Activated B cell treated with CpG ODN at 0.5 μM for 24 hours (primary cell): Measurements from ENCODE around the gene ITPR3. TPM values are rescaled to one million over a fixed set of nuclear protein-coding genes. Genes with fewer than 3 reads are reported as not detected.

Source experiments
- ATAC-seq: fragments of 200-7000 bp; cut with Tn5 transposase; one replicate; pipeline ENCODE4 v1.10.0; 2021; ENCODE audit warnings: low read depth, mild to moderate bottlenecking, moderate library complexity
- CTCF ChIA-PET: fragments of 350-600 bp; sonication (Branson Sonifier 250); formaldehyde crosslinking; loops from one replicate; lab custom pipeline; 2021; ENCODE audit warnings: antibody characterized with exemption; lab: Charles Lee
- POLR2A ChIA-PET: fragments of 350-600 bp; sonication (Branson Sonifier 250); formaldehyde crosslinking; loops from one replicate; lab custom pipeline; 2021; ENCODE audit warnings: antibody characterized with exemption; lab: Charles Lee
- DNase-seq: peaks from one replicate; pipeline ENCODE4 v3.0.0; 2022
- H3K27ac Mint-ChIP-seq: one replicate; pipeline ENCODE4 v1.8.0; 2020; ENCODE audit warnings: mixed read lengths
- H3K27me3 Mint-ChIP-seq: one replicate; pipeline ENCODE4 v1.8.0; 2021; ENCODE audit warnings: mixed read lengths
- H3K36me3 Mint-ChIP-seq: one replicate; pipeline ENCODE4 v1.8.0; 2021; ENCODE audit warnings: low read depth, mixed read lengths
- H3K4me1 Mint-ChIP-seq: one replicate; pipeline ENCODE4 v1.8.0; 2021; ENCODE audit warnings: mixed read lengths
- H3K4me3 Mint-ChIP-seq: one replicate; pipeline ENCODE4 v1.8.0; 2020; ENCODE audit warnings: mild to moderate bottlenecking, mixed read lengths
- H3K9me3 Mint-ChIP-seq: one replicate; pipeline ENCODE4 v1.8.0; 2020; ENCODE audit warnings: mixed read lengths
- CTCF ChIP-seq: fragments of 200-600 bp; IDR thresholded peaks from one replicate; pipeline ENCODE4 v1.8.0; 2022; ENCODE audit warnings: antibody characterized with exemption, mild to moderate bottlenecking
- intact Hi-C: fragments of 100-400 bp; cut with micrococcal nuclease; formaldehyde crosslinking; loops from one replicate; pipeline ENCODE4 v1.15.1; 2024
- total RNA-seq: library from RNA; stranded (reverse); gene quantifications from 2 replicates; pipeline ENCODE4 v1.2.3, GENCODE V29; 2022

Gene ITPR3
- total RNA-seq, 1 donor from 2014 or later, result 35.5 TPM

- Mint-ChIP-seq H3K36me3 (no peaks in the 10 kb centered on the region), H3K9me3 (no peaks in the 10 kb centered on the region), H3K27me3 (peaks cover 18% of the 10 kb centered on the region), H3K4me3 (no peak overlapping the region), H3K4me1 (peaks cover 11% of the 10 kb centered on the region), H3K27ac (no peak overlapping the region)
- DNase-seq (no peak), ATAC-seq (no peak)
- CTCF ChIA-PET, result no interaction called here
- POLR2A ChIA-PET, result no interaction called here
- no peak for TF ChIP-seq CTCF
- intact Hi-C loops, result no loop called here
Measured at GRCh38 chr6:33727932-33728331, 106.8 kb downstream of the ITPR3 start.

- ChIA-PET CTCF (no interaction called here), POLR2A (no interaction called here)
- Mint-ChIP-seq H3K4me1 (peaks cover 11% of the 10 kb centered on the region), H3K36me3 (no peaks in the 10 kb centered on the region), H3K27me3 (peaks cover 18% of the 10 kb centered on the region), H3K9me3 (no peaks in the 10 kb centered on the region), H3K4me3 (no peak overlapping the region), H3K27ac (no peak overlapping the region)
- no peak for TF ChIP-seq CTCF
- ATAC-seq (no peak), DNase-seq (no peak)
- intact Hi-C loops, result no loop called here
Measured at GRCh38 chr6:33728438-33728837, 107.3 kb downstream of the ITPR3 start.

- H3K27me3 Mint-ChIP-seq, result peaks cover 15% of the 10 kb centered on the region
Measured at GRCh38 chr6:33729059-33729458, 107.9 kb downstream of the ITPR3 start.

GRCh38 chr6:33730611-33731010, 109.5 kb downstream of the ITPR3 start:
- Mint-ChIP-seq H3K4me3 (no peak overlapping the region), H3K27ac (no peak overlapping the region), H3K4me1 (peaks cover 9% of the 10 kb centered on the region), H3K9me3 (no peaks in the 10 kb centered on the region), H3K36me3 (no peaks in the 10 kb centered on the region), H3K27me3 (peaks cover 5% of the 10 kb centered on the region)
- ATAC-seq, result no peak
- no peak for TF ChIP-seq CTCF
- DNase-seq, result no peak
- ChIA-PET POLR2A (no interaction called here), CTCF (no interaction called here)
- intact Hi-C loops, result no loop called here

More at GRCh38 chr6:33729059-33729458, 107.9 kb downstream of the ITPR3 start:
- peaks cover 11% of the 10 kb centered on the region for H3K4me1 Mint-ChIP-seq
- DNase-seq (no peak), ATAC-seq (no peak)
- H3K27ac Mint-ChIP-seq, result no peak overlapping the region
- H3K9me3 Mint-ChIP-seq, result no peaks in the 10 kb centered on the region
- H3K4me3 Mint-ChIP-seq, result no peak overlapping the region
- POLR2A ChIA-PET, result no interaction called here
- CTCF ChIA-PET, result no interaction called here
- no peaks in the 10 kb centered on the region for H3K36me3 Mint-ChIP-seq
- intact Hi-C loops, result no loop called here
- no peak for TF ChIP-seq CTCF

- H3K27me3 Mint-ChIP-seq, result peaks cover 5% of the 10 kb centered on the region
- intact Hi-C loops, result no loop called here
Measured at GRCh38 chr6:33731035-33731434, 109.9 kb downstream of the ITPR3 start.

More at GRCh38 chr6:33731035-33731434, 109.9 kb downstream of the ITPR3 start:
- POLR2A ChIA-PET, result no interaction called here
- ATAC-seq (no peak), DNase-seq (no peak)
- Mint-ChIP-seq H3K4me3 (no peak overlapping the region), H3K4me1 (peaks cover 9% of the 10 kb centered on the region), H3K27ac (no peak overlapping the region), H3K9me3 (no peaks in the 10 kb centered on the region), H3K36me3 (no peaks in the 10 kb centered on the region)
- CTCF ChIA-PET, result no interaction called here
- TF ChIP-seq CTCF, result no peak
